ENCODE results near the gene IL1A. TPM values are rescaled to one million over a fixed set of nuclear protein-coding genes. Genes with fewer than 3 reads are reported as not detected.

IL1A gene
- total RNA-seq, 1 experiment from 2014 or later = 0.10 TPM

DNA sequence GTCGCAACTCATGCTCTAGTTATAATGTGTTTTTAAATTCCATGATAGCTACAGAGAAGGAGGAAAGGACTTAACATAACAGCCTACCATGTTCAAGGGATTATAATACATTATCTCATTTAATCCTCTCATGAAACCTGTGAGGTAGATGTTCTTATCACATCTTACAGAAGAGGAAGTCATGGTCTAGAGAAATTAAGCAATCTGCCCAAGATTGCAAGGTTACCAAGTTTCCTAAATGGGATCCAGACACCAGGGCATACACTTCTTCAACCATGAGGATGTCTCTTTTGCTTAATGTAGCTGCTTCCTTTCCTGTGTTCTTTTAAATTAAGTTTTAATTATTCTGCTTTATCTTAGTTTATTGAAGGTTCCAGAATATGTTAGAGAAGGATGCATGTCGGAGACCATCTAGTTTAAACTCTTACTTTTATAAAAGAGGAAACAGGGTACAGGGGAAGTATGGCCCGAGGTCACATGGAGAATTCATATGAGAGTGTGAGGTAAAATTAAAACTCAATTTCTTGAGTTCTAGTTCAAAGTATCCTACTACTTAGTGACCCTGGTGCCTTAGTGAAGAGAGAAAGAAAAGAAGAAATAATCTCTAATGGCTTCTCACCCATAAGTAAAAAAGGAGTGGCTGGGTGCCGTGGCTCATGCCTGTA, 3.6 kb upstream of the IL1A start:
- RAD21 ChIA-PET (ENCODE audit: low non-redundant PET in 1 of 2, low total read pairs in 2 of 2, uncharacterized antibody in 2 of 2, unreplicated experiment in 2 of 2) = no interaction called here
- TF ChIP-seq FOSL1 (IDR thresholded peaks at IDR 0.05; ENCODE audit: low read depth) = no peak
- no peak for TF ChIP-seq SIN3A (IDR thresholded peaks at IDR 0.05; ENCODE audit: low read depth)
- TF ChIP-seq, protein P1, sequence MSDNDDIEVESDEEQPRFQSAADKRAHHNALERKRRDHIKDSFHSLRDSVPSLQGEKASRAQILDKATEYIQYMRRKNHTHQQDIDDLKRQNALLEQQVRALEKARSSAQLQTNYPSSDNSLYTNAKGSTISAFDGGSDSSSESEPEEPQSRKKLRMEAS (IDR thresholded peaks at IDR 0.05) = no peak
- no peak for TF ChIP-seq POLR2AphosphoS5 (IDR thresholded peaks at IDR 0.05; ENCODE audit: low read depth, low read length)
- TF ChIP-seq SP1 (IDR thresholded peaks at IDR 0.05; ENCODE audit: low read depth) = no peak
- TF ChIP-seq, protein P2, sequence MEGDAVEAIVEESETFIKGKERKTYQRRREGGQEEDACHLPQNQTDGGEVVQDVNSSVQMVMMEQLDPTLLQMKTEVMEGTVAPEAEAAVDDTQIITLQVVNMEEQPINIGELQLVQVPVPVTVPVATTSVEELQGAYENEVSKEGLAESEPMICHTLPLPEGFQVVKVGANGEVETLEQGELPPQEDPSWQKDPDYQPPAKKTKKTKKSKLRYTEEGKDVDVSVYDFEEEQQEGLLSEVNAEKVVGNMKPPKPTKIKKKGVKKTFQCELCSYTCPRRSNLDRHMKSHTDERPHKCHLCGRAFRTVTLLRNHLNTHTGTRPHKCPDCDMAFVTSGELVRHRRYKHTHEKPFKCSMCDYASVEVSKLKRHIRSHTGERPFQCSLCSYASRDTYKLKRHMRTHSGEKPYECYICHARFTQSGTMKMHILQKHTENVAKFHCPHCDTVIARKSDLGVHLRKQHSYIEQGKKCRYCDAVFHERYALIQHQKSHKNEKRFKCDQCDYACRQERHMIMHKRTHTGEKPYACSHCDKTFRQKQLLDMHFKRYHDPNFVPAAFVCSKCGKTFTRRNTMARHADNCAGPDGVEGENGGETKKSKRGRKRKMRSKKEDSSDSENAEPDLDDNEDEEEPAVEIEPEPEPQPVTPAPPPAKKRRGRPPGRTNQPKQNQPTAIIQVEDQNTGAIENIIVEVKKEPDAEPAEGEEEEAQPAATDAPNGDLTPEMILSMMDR (IDR thresholded peaks at IDR 0.05 in 2 of 3, conservative IDR thresholded peaks at IDR 0.05 in 1 of 3; ENCODE audit: borderline replicate concordance in 1 of 3, insufficient read depth in 1 of 3, low read depth in 2 of 3, low read length in 2 of 3) = no peak
- TF ChIP-seq SRF (IDR thresholded peaks at IDR 0.05; ENCODE audit: low read depth) = no peak
- TF ChIP-seq EGR1 (IDR thresholded peaks at IDR 0.05; ENCODE audit: low read depth) = no peak
- no peak for TF ChIP-seq YY1 (IDR thresholded peaks at IDR 0.05; ENCODE audit: extremely low read depth, insufficient replicate concordance, low read depth, low read length)
- no peak for TF ChIP-seq ZNF274 (IDR thresholded peaks at IDR 0.05; ENCODE audit: low read depth, low read length)
- TF ChIP-seq CBX3 (IDR thresholded peaks at IDR 0.05; ENCODE audit: low read depth) = no peak
- TF ChIP-seq RAD21 (IDR thresholded peaks at IDR 0.05; ENCODE audit: low read depth) = no peak

More for the DNA sequence above, 3.6 kb upstream of the IL1A start:
- Histone ChIP-seq H3K4me2 (ENCODE audit: low read length) (no peak overlapping the region), H3K9ac (ENCODE audit: low read length) (no peak overlapping the region), H3K4me3 (replicated peaks in 1 of 2; ENCODE audit: low read depth in 1 of 2, low read length in 2 of 2) (no peak overlapping the region), H4K20me1 (ENCODE audit: insufficient read depth) (no peaks in the 10 kb centered on the region), H3K27ac (ENCODE audit: low read depth, low read length) (no peak overlapping the region), H3K79me2 (ENCODE audit: insufficient read depth, low read length) (no peaks in the 10 kb centered on the region), H3K36me3 (ENCODE audit: control insufficient read depth in 1 of 2, insufficient read depth in 2 of 2, low read length in 2 of 2) (no peaks in the 10 kb centered on the region), H3K9me3 (ENCODE audit: control insufficient read depth in 1 of 2, insufficient read depth in 1 of 2, low read depth in 1 of 2, low read length in 2 of 2) (no peaks in the 10 kb centered on the region), H2AFZ (ENCODE audit: low read depth, low read length, poor library complexity, severe bottlenecking) (no peak overlapping the region), H3K4me1 (ENCODE audit: control insufficient read depth in 1 of 2, insufficient read depth in 2 of 2, low read length in 2 of 2) (peaks cover 0 to 10% of the 10 kb centered on the region in 2 experiments; a peak in 2 of 4 replicates), H3K27me3 (ENCODE audit: insufficient read depth, low read length) (no peaks in the 10 kb centered on the region), H3K9me2 (ENCODE audit: insufficient read depth) (no peaks in the 10 kb centered on the region)
- BruUV-seq (replicated peaks) = no TSS peak
- POLR2A ChIA-PET = no interaction called here
- ATAC-seq = no peak
- intact Hi-C loops (cut with micrococcal nuclease) = no loop called here
- no peak for DNase-seq (ENCODE audit: low read depth, low spot score)
- CTCF ChIA-PET = interaction anchor here (1.3 kb wide), 1 partner anchor 154 kb away, joined by 3 read pairs; no protein-coding TSS in a partner anchor

Data from HCT116 (cell line).